CD14-positive monocyte (primary cell): ENCODE measurements around the gene LHX3. TPM values are rescaled to one million over a fixed set of nuclear protein-coding genes. Genes with fewer than 3 reads are reported as not detected.

Experiments
- DNase-seq, 3 donors: peaks; one replicate each; pipeline ENCODE4 v3.0.0-alpha.2; 2011 to 2022
- H2AFZ ChIP-seq: 2 replicates; pipeline ENCODE4 v1.6.0; 2012; ENCODE audit warnings: mild to moderate bottlenecking, low read depth, low read length, inconsistent platforms; ENCODE audit not compliant: insufficient read depth, poor library complexity, severe bottlenecking
- H3K27ac ChIP-seq, 2 donors: 1 replicate in 1 of 2; 2 replicates in 1 of 2; pipeline ENCODE4 v1.5.1; 2012 to 2013; ENCODE audit warnings: low read length in 2 of 2, control low read depth in 1 of 2, inconsistent platforms in 1 of 2, low read depth in 1 of 2, mild to moderate bottlenecking in 1 of 2
- H3K27me3 ChIP-seq, 2 donors: one replicate each; pipeline versions ENCODE4 v1.6.0 to v1.6.1; 2011 to 2013; ENCODE audit warnings: low read length in 2 of 2; ENCODE audit not compliant: control insufficient read depth in 2 of 2, insufficient read depth in 2 of 2
- H3K36me3 ChIP-seq, 2 donors: replicated peaks in 1 of 2; 1 replicate in 1 of 2; 2 replicates in 1 of 2; pipeline versions ENCODE4 v1.5.1 to v1.6.1; 2012 to 2013; ENCODE audit warnings: low read length in 2 of 2, control low read depth in 1 of 2, inconsistent platforms in 1 of 2, mild to moderate bottlenecking in 1 of 2; ENCODE audit not compliant: insufficient read depth in 2 of 2, control insufficient read depth in 1 of 2
- H3K4me1 ChIP-seq, 2 donors: 1 replicate in 1 of 2; 2 replicates in 1 of 2; pipeline versions ENCODE4 v1.5.1 to v1.6.1; 2012 to 2013; ENCODE audit warnings: low read length in 2 of 2, control low read depth in 1 of 2, inconsistent platforms in 1 of 2, mild to moderate bottlenecking in 1 of 2, moderate library complexity in 1 of 2; ENCODE audit not compliant: insufficient read depth in 2 of 2, control insufficient read depth in 1 of 2
- H3K4me2 ChIP-seq: replicated peaks from 2 replicates; pipeline ENCODE3; 2012; ENCODE audit warnings: low read length, moderate library complexity, mild to moderate bottlenecking; ENCODE audit not compliant: poor library complexity, severe bottlenecking; ENCODE audit errors: extremely low read depth
- H3K4me3 ChIP-seq, 3 experiments: fragments of 200-600 bp in 1 of 3; sonication (generic) in 1 of 3; replicated peaks in 1 of 3; 1 replicate in 2 of 3; 2 replicates in 1 of 3; pipeline ENCODE4 v1.5.1; 2011 to 2013; ENCODE audit warnings: low read length in 3 of 3, mild to moderate bottlenecking in 3 of 3, control low read depth in 2 of 3, low read depth in 2 of 3, inconsistent platforms in 1 of 3, moderate library complexity in 1 of 3
- H3K79me2 ChIP-seq: 2 replicates; pipeline ENCODE4 v1.6.0; 2012; ENCODE audit warnings: mild to moderate bottlenecking, control low read depth, inconsistent platforms, low read length, moderate library complexity; ENCODE audit not compliant: insufficient read depth
- H3K9ac ChIP-seq: 2 replicates; pipeline ENCODE4 v1.6.0; 2017; ENCODE audit warnings: low read length, mild to moderate bottlenecking; ENCODE audit not compliant: insufficient read depth, poor library complexity, severe bottlenecking
- H3K9me3 ChIP-seq, 2 donors: replicated peaks in 1 of 2; 1 replicate in 1 of 2; 2 replicates in 1 of 2; pipeline versions ENCODE4 v1.5.1 to v1.6.1; 2012 to 2013; ENCODE audit warnings: low read length in 2 of 2, control low read depth in 1 of 2; ENCODE audit not compliant: control insufficient read depth in 1 of 2, insufficient read depth in 1 of 2
- H4K20me1 ChIP-seq: 2 replicates; pipeline ENCODE4 v1.6.0; 2012; ENCODE audit warnings: mild to moderate bottlenecking, low read length, control low read depth, moderate library complexity; ENCODE audit not compliant: insufficient read depth
- H3K27ac Mint-ChIP-seq, 7 donors: one replicate each; pipeline ENCODE4 v1.8.0; 2020; ENCODE audit warnings: mild to moderate bottlenecking in 7 of 7, mixed read lengths in 7 of 7, moderate library complexity in 6 of 7, inconsistent platforms in 2 of 7
- H3K27me3 Mint-ChIP-seq, 3 donors: one replicate each; pipeline ENCODE4 v1.8.0; 2021 to 2022; ENCODE audit warnings: low read depth in 3 of 3, mild to moderate bottlenecking in 3 of 3, mixed read lengths in 3 of 3, moderate library complexity in 3 of 3, inconsistent platforms in 1 of 3
- H3K36me3 Mint-ChIP-seq, 2 donors: one replicate each; pipeline ENCODE4 v1.8.0; 2020; ENCODE audit warnings: mixed read lengths in 2 of 2, inconsistent platforms in 1 of 2, mild to moderate bottlenecking in 1 of 2
- H3K4me1 Mint-ChIP-seq: one replicate; pipeline ENCODE4 v1.8.0; 2020; ENCODE audit warnings: mild to moderate bottlenecking, mixed read lengths
- H3K4me3 Mint-ChIP-seq, 2 donors: one replicate each; pipeline ENCODE4 v1.8.0; 2020; ENCODE audit warnings: mild to moderate bottlenecking in 2 of 2, mixed read lengths in 2 of 2, moderate library complexity in 1 of 2
- H3K9me3 Mint-ChIP-seq, 7 donors: one replicate each; pipeline ENCODE4 v1.8.0; 2020 to 2022; ENCODE audit warnings: mixed read lengths in 7 of 7, mild to moderate bottlenecking in 6 of 7, moderate library complexity in 6 of 7, inconsistent platforms in 2 of 7
- WGBS: methylation state at CpG from one replicate; pipeline ENCODE4 v1.1.5; 2013; ENCODE audit warnings: missing lambda C conversion rate; ENCODE audit not compliant: insufficient coverage; 5-methylcytosine and 5-hydroxymethylcytosine counted together
- intact Hi-C, 2 donors: fragments of 100-400 bp; cut with micrococcal nuclease; formaldehyde crosslinking; loops; one replicate each; pipeline versions ENCODE4 v1.15.0 to v1.15.1; 2023
- polyA plus RNA-seq, 3 donors: library from polyadenylated mRNA; depleted of rRNA in 1 of 3; unstranded in 2 of 3; stranded (reverse) in 1 of 3; fragments of 300-500 nt in 2 of 3; fragments of >200 nt in 1 of 3; fragmentation: Illumina TruSeq in 2 of 3; gene quantifications; 1 replicate in 2 of 3; 2 replicates in 1 of 3; pipeline ENCODE4 v1.2.3, GENCODE V29; 2012 to 2021
- TF ChIP-seq, protein P1 (sequence below): fragments of 200-600 bp; IDR thresholded peaks from one replicate; pipeline ENCODE4 v1.8.0; 2022; ENCODE audit warnings: antibody characterized with exemption, mild to moderate bottlenecking

LHX3 gene
- polyA plus RNA-seq, 3 donors = not detected

DNA sequence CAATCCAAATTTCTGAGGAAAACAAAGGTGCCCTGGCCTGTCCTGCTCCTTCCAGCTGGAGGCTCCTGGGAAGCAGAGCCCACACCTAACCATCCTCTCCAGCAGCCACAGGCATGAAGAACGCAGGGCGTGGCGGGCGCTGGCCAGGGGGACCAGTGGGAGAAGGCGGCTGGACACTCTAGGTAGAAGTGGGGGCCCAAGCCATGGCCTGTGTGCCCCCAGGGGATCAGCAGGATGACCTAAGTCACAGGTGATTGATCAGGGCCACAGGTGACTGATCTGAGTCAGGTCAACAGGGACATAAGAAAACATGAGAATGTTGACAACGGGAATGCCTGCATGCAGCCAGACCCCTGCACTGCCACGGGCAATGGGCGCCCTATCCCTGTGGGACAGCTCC is 37.3 kb upstream of the LHX3 start:
- DNase-seq = no peak
- TF ChIP-seq, protein P1, sequence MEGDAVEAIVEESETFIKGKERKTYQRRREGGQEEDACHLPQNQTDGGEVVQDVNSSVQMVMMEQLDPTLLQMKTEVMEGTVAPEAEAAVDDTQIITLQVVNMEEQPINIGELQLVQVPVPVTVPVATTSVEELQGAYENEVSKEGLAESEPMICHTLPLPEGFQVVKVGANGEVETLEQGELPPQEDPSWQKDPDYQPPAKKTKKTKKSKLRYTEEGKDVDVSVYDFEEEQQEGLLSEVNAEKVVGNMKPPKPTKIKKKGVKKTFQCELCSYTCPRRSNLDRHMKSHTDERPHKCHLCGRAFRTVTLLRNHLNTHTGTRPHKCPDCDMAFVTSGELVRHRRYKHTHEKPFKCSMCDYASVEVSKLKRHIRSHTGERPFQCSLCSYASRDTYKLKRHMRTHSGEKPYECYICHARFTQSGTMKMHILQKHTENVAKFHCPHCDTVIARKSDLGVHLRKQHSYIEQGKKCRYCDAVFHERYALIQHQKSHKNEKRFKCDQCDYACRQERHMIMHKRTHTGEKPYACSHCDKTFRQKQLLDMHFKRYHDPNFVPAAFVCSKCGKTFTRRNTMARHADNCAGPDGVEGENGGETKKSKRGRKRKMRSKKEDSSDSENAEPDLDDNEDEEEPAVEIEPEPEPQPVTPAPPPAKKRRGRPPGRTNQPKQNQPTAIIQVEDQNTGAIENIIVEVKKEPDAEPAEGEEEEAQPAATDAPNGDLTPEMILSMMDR = no peak
- Histone ChIP-seq H3K4me3 (no peak overlapping the region), H3K4me1 (peaks cover 46 to 54% of the 10 kb centered on the region in 2 donors), H3K36me3 (no peaks in the 10 kb centered on the region), H3K79me2 (peaks cover 33% of the 10 kb centered on the region), H3K9me3 (no peaks in the 10 kb centered on the region), H3K27me3 (no peaks in the 10 kb centered on the region), H2AFZ (no peak overlapping the region), H3K4me2 (no peak overlapping the region), H3K27ac (no peak overlapping the region), H3K9ac (no peak overlapping the region), H4K20me1 (peaks cover 26% of the 10 kb centered on the region)
- intact Hi-C loops = loop anchor here in 1 of 2 donors (10.0 kb wide), 1 partner anchor 337 kb away; the partner anchor contains the start of gene CAMSAP1
- Mint-ChIP-seq H3K4me3 (no peak overlapping the region), H3K36me3 (peaks cover 0 to 9% of the 10 kb centered on the region in 2 donors), H3K9me3 (peaks cover 0 to 3% (median 0%) of the 10 kb centered on the region in 7 donors), H3K27me3 (peaks cover 3 to 10% (median 4%) of the 10 kb centered on the region in 3 donors), H3K4me1 (peaks cover 66% of the 10 kb centered on the region), H3K27ac (no peak overlapping the region)
- WGBS = 94% methylated on average over 5 of the region's 8 CpGs

DNA sequence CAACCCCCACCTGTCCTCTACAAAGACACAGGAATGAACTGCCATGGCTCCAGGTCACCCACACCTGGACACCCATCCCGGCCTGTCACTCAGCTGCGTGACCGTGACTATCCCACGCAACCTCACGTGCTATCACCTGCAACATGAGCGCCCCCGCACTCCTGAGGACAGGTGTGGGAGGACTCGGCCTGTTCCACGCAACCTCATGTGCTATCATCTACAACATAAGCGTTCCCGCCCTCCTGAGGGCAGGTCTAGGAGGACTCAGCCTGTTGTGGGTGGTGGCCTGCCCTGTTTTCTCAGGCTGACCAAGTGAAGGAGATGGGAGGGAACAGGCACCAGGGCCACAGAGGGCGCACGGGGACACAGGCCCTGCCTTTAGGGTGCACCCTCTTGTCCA is 36.6 kb upstream of the LHX3 start:
- Histone ChIP-seq H3K9ac (no peak overlapping the region), H3K36me3 (peaks cover 0 to 2% of the 10 kb centered on the region in 2 donors), H4K20me1 (peaks cover 26% of the 10 kb centered on the region), H3K79me2 (peaks cover 33% of the 10 kb centered on the region), H3K4me1 (peaks cover 46 to 54% of the 10 kb centered on the region in 2 donors), H3K27me3 (no peaks in the 10 kb centered on the region), H3K4me2 (no peak overlapping the region), H3K9me3 (no peaks in the 10 kb centered on the region), H3K27ac (no peak overlapping the region), H3K4me3 (no peak overlapping the region), H2AFZ (no peak overlapping the region)
- TF ChIP-seq, protein P1 = no peak
- H3K4me1 Mint-ChIP-seq = peaks cover 66% of the 10 kb centered on the region
- WGBS = 100% methylated on average over 3 of the region's 13 CpGs
- H3K27me3 Mint-ChIP-seq = peaks cover 1 to 6% (median 2%) of the 10 kb centered on the region in 3 donors
- peaks cover 2 to 9% of the 10 kb centered on the region in 2 donors for H3K36me3 Mint-ChIP-seq
- intact Hi-C loops = loop anchor here in 1 of 2 donors (10.0 kb wide), 1 partner anchor 337 kb away; the partner anchor contains the start of gene CAMSAP1
- no peak overlapping the region for H3K4me3 Mint-ChIP-seq
- no peaks in the 10 kb centered on the region for H3K9me3 Mint-ChIP-seq
- peak overlapping the region in 2 of 7 donors; percentile 4 to 13 for H3K27ac Mint-ChIP-seq
- no peak for DNase-seq
